ENCODE data around the gene SLC16A9. TPM values are rescaled to one million over a fixed set of nuclear protein-coding genes. Genes with fewer than 3 reads are reported as not detected.

SLC16A9 gene, protein sequence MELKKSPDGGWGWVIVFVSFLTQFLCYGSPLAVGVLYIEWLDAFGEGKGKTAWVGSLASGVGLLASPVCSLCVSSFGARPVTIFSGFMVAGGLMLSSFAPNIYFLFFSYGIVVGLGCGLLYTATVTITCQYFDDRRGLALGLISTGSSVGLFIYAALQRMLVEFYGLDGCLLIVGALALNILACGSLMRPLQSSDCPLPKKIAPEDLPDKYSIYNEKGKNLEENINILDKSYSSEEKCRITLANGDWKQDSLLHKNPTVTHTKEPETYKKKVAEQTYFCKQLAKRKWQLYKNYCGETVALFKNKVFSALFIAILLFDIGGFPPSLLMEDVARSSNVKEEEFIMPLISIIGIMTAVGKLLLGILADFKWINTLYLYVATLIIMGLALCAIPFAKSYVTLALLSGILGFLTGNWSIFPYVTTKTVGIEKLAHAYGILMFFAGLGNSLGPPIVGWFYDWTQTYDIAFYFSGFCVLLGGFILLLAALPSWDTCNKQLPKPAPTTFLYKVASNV
- total RNA-seq = 2.9 and 3.5 TPM in 2 replicates

GRCh38 chr10:59709395-59710125 is at the start of gene SLC16A9:
Gene SLC16A9, minus strand, starts transcription at chr10:59709850. Its CDS starts 25,559 bp downstream, at chr10:59684291.
- peak; percentile 43 for TF ChIP-seq CTCF (conservative IDR thresholded peaks at IDR 0.05; ENCODE audit: low read depth, low read length)
- DNase-seq (ENCODE audit: low read depth) = no peak
- H3K4me3 ChIP-seq (ENCODE audit: low read depth, low read length) = peak within 1 kb of the TSS; percentile 66

- no peak for DNase-seq (ENCODE audit: low read depth)
- TF ChIP-seq CTCF (conservative IDR thresholded peaks at IDR 0.05; ENCODE audit: low read depth, low read length) = no peak
- H3K4me3 ChIP-seq (ENCODE audit: low read depth, low read length) = no peak overlapping the region
These were observed 48.3 kb upstream of the SLC16A9 start for GRCh38 chr10:59757966-59758365.

DNA sequence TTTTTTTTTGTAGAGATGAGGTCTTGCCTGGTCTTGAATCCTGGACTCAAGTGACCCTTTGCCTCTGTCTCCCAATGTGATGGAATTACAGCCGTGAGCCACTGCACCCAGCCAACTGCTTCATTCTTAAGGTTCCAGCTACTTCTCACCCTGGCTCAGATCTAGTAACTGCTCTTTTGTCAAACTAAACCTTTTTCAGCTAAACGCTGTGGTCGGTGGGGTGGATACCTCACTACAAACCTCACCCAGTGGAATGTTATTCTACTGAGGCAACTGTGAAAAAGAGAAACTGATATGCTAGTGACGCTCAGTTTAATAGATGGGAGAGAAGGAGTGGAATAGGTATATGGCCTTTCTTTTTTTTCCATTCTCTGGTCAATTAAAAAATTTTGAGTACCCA is 45.3 kb upstream of the SLC16A9 start:
- no peak for DNase-seq (ENCODE audit: low read depth)
- no peak for TF ChIP-seq CTCF (conservative IDR thresholded peaks at IDR 0.05; ENCODE audit: low read depth, low read length)
- H3K4me3 ChIP-seq (ENCODE audit: low read depth, low read length) = no peak overlapping the region

- H3K4me3 ChIP-seq (ENCODE audit: low read depth, low read length) = no peak within 1 kb of the TSS
- DNase-seq (ENCODE audit: low read depth) = no peak
- TF ChIP-seq CTCF (conservative IDR thresholded peaks at IDR 0.05; ENCODE audit: low read depth, low read length) = no peak
These were observed 43.6 kb upstream of the SLC16A9 start, which contains the start of gene MRLN for GRCh38 chr10:59753267-59753666. Gene MRLN, minus strand, starts transcription at chr10:59753455.

DNA sequence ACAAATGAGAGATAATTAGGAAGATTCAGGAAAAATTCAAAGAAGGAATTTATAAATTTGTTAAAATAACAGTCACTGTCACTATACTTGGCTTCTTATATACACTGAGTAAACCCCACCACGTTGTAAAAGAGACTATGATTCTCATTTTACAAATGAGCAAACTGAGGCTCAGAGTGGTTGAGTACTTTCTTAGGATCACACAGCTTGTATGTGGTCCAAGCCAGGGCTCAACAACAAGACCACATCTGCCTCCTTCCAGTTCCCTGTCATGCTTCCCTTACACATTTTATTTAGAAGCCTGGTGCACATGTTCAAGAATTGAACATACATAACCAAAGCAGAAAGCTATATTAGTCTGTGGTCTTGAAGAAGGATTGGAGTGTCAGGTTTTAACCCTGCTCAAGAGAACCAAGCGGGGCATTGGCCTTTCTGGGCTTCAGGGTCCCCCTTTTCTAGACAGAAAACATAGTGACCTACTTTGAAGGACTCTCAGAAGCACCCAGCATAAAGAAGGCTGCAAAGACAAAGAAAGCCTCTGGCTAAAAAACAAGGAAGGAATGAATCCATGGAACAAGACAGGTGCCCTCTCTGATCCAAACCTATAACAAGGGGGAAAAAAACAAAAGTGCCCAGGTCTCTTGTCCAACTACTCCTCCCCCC is 42.8 kb upstream of the SLC16A9 start:
- DNase-seq (ENCODE audit: low read depth) = no peak
- H3K4me3 ChIP-seq (ENCODE audit: low read depth, low read length) = no peak overlapping the region
- TF ChIP-seq CTCF (conservative IDR thresholded peaks at IDR 0.05; ENCODE audit: low read depth, low read length) = no peak

- no peak overlapping the region for H3K4me3 ChIP-seq (ENCODE audit: low read depth, low read length)
- DNase-seq (ENCODE audit: low read depth) = no peak
- no peak for TF ChIP-seq CTCF (conservative IDR thresholded peaks at IDR 0.05; ENCODE audit: low read depth, low read length)
These were observed 40.7 kb upstream of the SLC16A9 start for GRCh38 chr10:59750155-59750945.
